ENCODE measurements around the gene STARD13. TPM values are rescaled to one million over a fixed set of nuclear protein-coding genes. Genes with fewer than 3 reads are reported as not detected.

STARD13 gene
- total and polyA plus RNA-seq, 2 donors from 2014 or later = 5.1 to 37.2 TPM

GRCh38 chr13:33197541-33197971, 88.0 kb downstream of the STARD13 start:
- FAIRE-seq (no peak), DNase-seq (no peak)
- no peak for TF ChIP-seq CTCF (IDR thresholded peaks at IDR 0.05; ENCODE audit: borderline replicate concordance, extremely low read depth, insufficient read depth)
- Histone ChIP-seq H3K9me3 (ENCODE audit: control insufficient read depth in 2 of 3, insufficient read depth in 1 of 3, low read length in 3 of 3) (no peaks in the 10 kb centered on the region), H3K4me1 (ENCODE audit: control insufficient read depth in 2 of 3, insufficient read depth in 2 of 3, low read depth in 1 of 3, low read length in 3 of 3) (peaks cover 3 to 16% (median 12%) of the 10 kb centered on the region in 3 donors), H3K36me3 (ENCODE audit: control insufficient read depth in 2 of 3, insufficient read depth in 3 of 3, low read length in 3 of 3) (no peaks in the 10 kb centered on the region), H3K4me3 (ENCODE audit: low read length in 3 of 3) (no peak overlapping the region), H3K27me3 (ENCODE audit: control insufficient read depth, insufficient read depth, low read length) (no peaks in the 10 kb centered on the region), H3K27ac (ENCODE audit: low read depth in 2 of 2, low read length in 2 of 2) (no peak overlapping the region), H3K9ac (ENCODE audit: low read length in 3 of 3) (no peak overlapping the region)
- intact Hi-C loops (cut with DNase I) = no loop called here

- Histone ChIP-seq H3K9me3 (ENCODE audit: control insufficient read depth in 2 of 3, insufficient read depth in 1 of 3, low read length in 3 of 3) (no peaks in the 10 kb centered on the region), H3K4me1 (ENCODE audit: control insufficient read depth in 2 of 3, insufficient read depth in 2 of 3, low read depth in 1 of 3, low read length in 3 of 3) (peaks cover 3 to 21% (median 17%) of the 10 kb centered on the region in 3 donors), H3K27me3 (ENCODE audit: control insufficient read depth, insufficient read depth, low read length) (no peaks in the 10 kb centered on the region), H3K9ac (ENCODE audit: low read length in 3 of 3) (no peak overlapping the region), H3K4me3 (ENCODE audit: low read length in 3 of 3) (no peak overlapping the region), H3K36me3 (ENCODE audit: control insufficient read depth in 2 of 3, insufficient read depth in 3 of 3, low read length in 3 of 3) (no peaks in the 10 kb centered on the region), H3K27ac (ENCODE audit: low read depth in 2 of 2, low read length in 2 of 2) (no peak overlapping the region)
- FAIRE-seq (no peak), DNase-seq (no peak)
- TF ChIP-seq CTCF (IDR thresholded peaks at IDR 0.05; ENCODE audit: borderline replicate concordance, extremely low read depth, insufficient read depth) = no peak
- intact Hi-C loops (cut with DNase I) = no loop called here
Measured at GRCh38 chr13:33196767-33197166, 88.8 kb downstream of the STARD13 start.

GRCh38 chr13:33195693-33196464, 89.7 kb downstream of the STARD13 start:
- H3K27me3 ChIP-seq (ENCODE audit: control insufficient read depth, insufficient read depth, low read length) = no peaks in the 10 kb centered on the region
- DNase-seq (no peak), FAIRE-seq (no peak)
- H3K4me1 ChIP-seq (ENCODE audit: control insufficient read depth in 2 of 3, insufficient read depth in 2 of 3, low read depth in 1 of 3, low read length in 3 of 3) = peaks cover 3 to 27% (median 22%) of the 10 kb centered on the region in 3 donors
- no peak overlapping the region for H3K27ac ChIP-seq (ENCODE audit: low read depth in 2 of 2, low read length in 2 of 2)
- H3K9me3 ChIP-seq (ENCODE audit: control insufficient read depth in 2 of 3, insufficient read depth in 1 of 3, low read length in 3 of 3) = no peaks in the 10 kb centered on the region
- H3K9ac ChIP-seq (ENCODE audit: low read length in 3 of 3) = no peak overlapping the region
- intact Hi-C loops (cut with DNase I) = no loop called here
- no peak overlapping the region for H3K4me3 ChIP-seq (ENCODE audit: low read length in 3 of 3)
- TF ChIP-seq CTCF (IDR thresholded peaks at IDR 0.05; ENCODE audit: borderline replicate concordance, extremely low read depth, insufficient read depth) = no peak
- no peaks in the 10 kb centered on the region for H3K36me3 ChIP-seq (ENCODE audit: control insufficient read depth in 2 of 3, insufficient read depth in 3 of 3, low read length in 3 of 3)
